ENCODE results near the gene CTAGE4.
"Not testable (repeated sequence)": the region's sequence is repeated elsewhere in the genome, so short reads cannot be mapped to it uniquely, and the experiment has no call there.

GRCh38 chr7:144183166-144183565, at the start of gene CTAGE4:
- TF ChIP-seq REST (IDR thresholded peaks at IDR 0.05; ENCODE audit: insufficient read depth in 1 of 2, low read depth in 2 of 2, low read length in 2 of 2); TAF1 (IDR thresholded peaks at IDR 0.05; ENCODE audit: borderline replicate concordance, insufficient read depth, low read length): not testable (repeated sequence)
